NCI-H345 (cell line): ENCODE measurements around the gene RBM47.
"Not testable (repeated sequence)": the region's sequence is repeated elsewhere in the genome, so short reads cannot be mapped to it uniquely, and the experiment has no call there.

ENCODE experiments used
- DNase-seq: peaks from one replicate; lab custom pipeline; 2025; lab: John Stamatoyannopoulos, UW

Gene RBM47

GRCh38 chr4:40486534-40486933, 143.1 kb downstream of the RBM47 start:
- DNase-seq: no peak

GRCh38 chr4:40484346-40485090, 145.1 kb downstream of the RBM47 start:
- DNase-seq: no peak

GRCh38 chr4:40482985-40483647, 146.5 kb downstream of the RBM47 start:
- DNase-seq: no peak

- DNase-seq: no peak
These were observed 147.7 kb downstream of the RBM47 start for GRCh38 chr4:40481977-40482376.

GRCh38 chr4:40480291-40480690, 149.4 kb downstream of the RBM47 start:
- no peak for DNase-seq

GRCh38 chr4:40479378-40479777, 150.3 kb downstream of the RBM47 start:
- no peak for DNase-seq

GRCh38 chr4:40475609-40476008, 154.1 kb downstream of the RBM47 start:
- peak; percentile 11 for DNase-seq

- DNase-seq: no peak
These were observed 155.9 kb downstream of the RBM47 start for GRCh38 chr4:40473578-40474388.

GRCh38 chr4:40471923-40472322, 157.7 kb downstream of the RBM47 start:
- no peak for DNase-seq

GRCh38 chr4:40466789-40467188, 162.9 kb downstream of the RBM47 start:
- DNase-seq: no peak

- DNase-seq: peak; percentile 53
These were observed 167.3 kb downstream of the RBM47 start for GRCh38 chr4:40462326-40462725.

GRCh38 chr4:40461879-40462278, 167.8 kb downstream of the RBM47 start:
- DNase-seq: no peak

GRCh38 chr4:40461062-40461461, 168.6 kb downstream of the RBM47 start:
- DNase-seq: no peak

GRCh38 chr4:40458683-40459082, 171.0 kb downstream of the RBM47 start:
- DNase-seq: no peak

GRCh38 chr4:40458109-40458508, 171.6 kb downstream of the RBM47 start:
- no peak for DNase-seq

- DNase-seq: no peak
These were observed 174.2 kb downstream of the RBM47 start for GRCh38 chr4:40455340-40455902.

GRCh38 chr4:40454816-40455215, 174.8 kb downstream of the RBM47 start:
- DNase-seq: no peak

GRCh38 chr4:40453912-40454311, 175.8 kb downstream of the RBM47 start:
- peak; percentile 54 for DNase-seq

- DNase-seq: no peak
These were observed 180.8 kb downstream of the RBM47 start for GRCh38 chr4:40448875-40449274.

- DNase-seq: no peak
These were observed 182.8 kb downstream of the RBM47 start for GRCh38 chr4:40446839-40447238.

- DNase-seq: not testable (repeated sequence)
These were observed 183.4 kb downstream of the RBM47 start for GRCh38 chr4:40446261-40446750.

GRCh38 chr4:40445671-40446070, 184.0 kb downstream of the RBM47 start:
- no peak for DNase-seq
